Measurements from ENCODE around the gene SS18L1. TPM values are rescaled to one million over a fixed set of nuclear protein-coding genes. Genes with fewer than 3 reads are reported as not detected.
"Not testable (repeated sequence)": the region's sequence is repeated elsewhere in the genome, so short reads cannot be mapped to it uniquely, and the experiment has no call there.

SS18L1 gene
- 17.4 TPM for polyA plus RNA-seq (ENCODE audit: insufficient read length)

- DNase-seq (ENCODE audit: low read depth), result peak; percentile 47
These were observed at the start of gene SS18L1, which contains the start of gene PSMA7 for GRCh38 chr20:62143081-62143956. Gene SS18L1, plus strand, starts transcription at chr20:62143769. Its CDS starts 52 bp downstream, at chr20:62143821. Gene PSMA7, minus strand, starts transcription at chr20:62143394. Its CDS starts 91 bp downstream, at chr20:62143303.

GRCh38 chr20:62096421-62097380 is 46.9 kb upstream of the SS18L1 start:
- DNase-seq (ENCODE audit: low read depth), result no peak

- no peak for DNase-seq (ENCODE audit: low read depth)
These were observed 45.6 kb upstream of the SS18L1 start for GRCh38 chr20:62097881-62098407.

GRCh38 chr20:62101078-62101477 is 42.5 kb upstream of the SS18L1 start:
- DNase-seq (ENCODE audit: low read depth), result no peak

GRCh38 chr20:62103508-62104233 is 39.9 kb upstream of the SS18L1 start:
- DNase-seq (ENCODE audit: low read depth), result no peak

- no peak for DNase-seq (ENCODE audit: low read depth)
These were observed 39.3 kb upstream of the SS18L1 start for GRCh38 chr20:62104234-62104789.

GRCh38 chr20:62104791-62105345 is 38.7 kb upstream of the SS18L1 start:
- peak; percentile 26 for DNase-seq (ENCODE audit: low read depth)

GRCh38 chr20:62105592-62105991 is 38.0 kb upstream of the SS18L1 start:
- DNase-seq (ENCODE audit: low read depth), result no peak

- no peak for DNase-seq (ENCODE audit: low read depth)
These were observed 32.4 kb upstream of the SS18L1 start for GRCh38 chr20:62111148-62111547.

GRCh38 chr20:62112368-62112767 is 31.2 kb upstream of the SS18L1 start:
- DNase-seq (ENCODE audit: low read depth), result no peak

- DNase-seq (ENCODE audit: low read depth), result no peak
These were observed 28.7 kb upstream of the SS18L1 start for GRCh38 chr20:62114894-62115293.

GRCh38 chr20:62115800-62116407 is 27.7 kb upstream of the SS18L1 start:
- not testable (repeated sequence) for DNase-seq (ENCODE audit: low read depth)

GRCh38 chr20:62116558-62117361 is 26.8 kb upstream of the SS18L1 start:
- no peak for DNase-seq (ENCODE audit: low read depth)

GRCh38 chr20:62117362-62117646 is 26.3 kb upstream of the SS18L1 start:
- no peak for DNase-seq (ENCODE audit: low read depth)

GRCh38 chr20:62117658-62118057 is 25.9 kb upstream of the SS18L1 start:
- DNase-seq (ENCODE audit: low read depth), result no peak

- no peak for DNase-seq (ENCODE audit: low read depth)
These were observed 25.2 kb upstream of the SS18L1 start for GRCh38 chr20:62118113-62119043.

- no peak for DNase-seq (ENCODE audit: low read depth)
These were observed 24.5 kb upstream of the SS18L1 start for GRCh38 chr20:62119115-62119514.

- no peak for DNase-seq (ENCODE audit: low read depth)
These were observed 23.8 kb upstream of the SS18L1 start for GRCh38 chr20:62119591-62120364.

Data from forelimb muscle (tissue), 1 donor.